SK-N-SH (cell line): Measurements from ENCODE around the gene EXOC4.

Experiments used
- EZH2phosphoT487 ChIP-seq: fragments of 200-600 bp; sonication (generic); IDR thresholded peaks from 2 replicates; pipeline ENCODE4 v1.6.1; 2017; ENCODE audit warnings: low read depth, mixed run types, mild to moderate bottlenecking, antibody characterized with exemption, moderate library complexity, borderline replicate concordance
- JUND ChIP-seq: IDR thresholded peaks from 2 replicates; pipeline ENCODE4 v1.4.0; 2012
- MXI1 ChIP-seq: IDR thresholded peaks from 2 replicates; pipeline ENCODE4 v1.6.1; 2012; ENCODE audit warnings: mild to moderate bottlenecking, low read depth, low read length, improper control_type of control experiment
- POLR2AphosphoS5 ChIP-seq: IDR thresholded peaks from 2 replicates; pipeline ENCODE4 v1.6.1; 2012; ENCODE audit warnings: low read depth, low read length
- RAD21 ChIP-seq: IDR thresholded peaks from 2 replicates; pipeline ENCODE4 v1.6.1; 2012; ENCODE audit warnings: mild to moderate bottlenecking, low read length
- TAF1 ChIP-seq: IDR thresholded peaks from 2 replicates; pipeline ENCODE4 v1.6.1; 2012; ENCODE audit warnings: low read depth, mild to moderate bottlenecking, low read length, moderate library complexity, borderline replicate concordance
- TF ChIP-seq, protein P1 (sequence below): IDR thresholded peaks from 2 replicates; pipeline ENCODE4 v1.6.1; 2012; ENCODE audit warnings: mild to moderate bottlenecking, low read depth, low read length, moderate library complexity
- TF ChIP-seq, protein P2 (sequence below): fragments of 200-600 bp; sonication (generic); IDR thresholded peaks from 2 replicates; pipeline ENCODE4 v1.6.1; 2017; ENCODE audit warnings: antibody characterized with exemption, mild to moderate bottlenecking, moderate library complexity

DNA sequence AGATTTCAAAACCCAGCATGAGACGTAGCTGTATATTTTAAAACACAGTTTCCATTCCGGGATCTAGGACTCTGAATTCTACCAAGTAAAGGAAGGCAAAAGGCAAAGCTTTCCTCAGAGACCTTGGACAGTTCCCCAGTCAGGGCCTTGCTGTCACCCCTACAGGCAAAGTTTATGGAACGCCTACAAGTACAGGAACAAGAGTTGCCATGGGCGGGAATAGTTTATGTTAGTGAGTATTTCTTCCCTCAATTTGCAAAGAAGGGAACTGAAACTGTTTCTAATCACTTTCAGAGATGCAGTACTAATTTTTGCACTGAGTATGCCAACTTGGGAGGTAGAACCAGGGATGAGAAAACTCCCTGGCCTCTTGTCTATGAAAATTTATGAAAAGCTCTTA, 806.1 kb downstream of the EXOC4 start:
- TF ChIP-seq, protein P1, sequence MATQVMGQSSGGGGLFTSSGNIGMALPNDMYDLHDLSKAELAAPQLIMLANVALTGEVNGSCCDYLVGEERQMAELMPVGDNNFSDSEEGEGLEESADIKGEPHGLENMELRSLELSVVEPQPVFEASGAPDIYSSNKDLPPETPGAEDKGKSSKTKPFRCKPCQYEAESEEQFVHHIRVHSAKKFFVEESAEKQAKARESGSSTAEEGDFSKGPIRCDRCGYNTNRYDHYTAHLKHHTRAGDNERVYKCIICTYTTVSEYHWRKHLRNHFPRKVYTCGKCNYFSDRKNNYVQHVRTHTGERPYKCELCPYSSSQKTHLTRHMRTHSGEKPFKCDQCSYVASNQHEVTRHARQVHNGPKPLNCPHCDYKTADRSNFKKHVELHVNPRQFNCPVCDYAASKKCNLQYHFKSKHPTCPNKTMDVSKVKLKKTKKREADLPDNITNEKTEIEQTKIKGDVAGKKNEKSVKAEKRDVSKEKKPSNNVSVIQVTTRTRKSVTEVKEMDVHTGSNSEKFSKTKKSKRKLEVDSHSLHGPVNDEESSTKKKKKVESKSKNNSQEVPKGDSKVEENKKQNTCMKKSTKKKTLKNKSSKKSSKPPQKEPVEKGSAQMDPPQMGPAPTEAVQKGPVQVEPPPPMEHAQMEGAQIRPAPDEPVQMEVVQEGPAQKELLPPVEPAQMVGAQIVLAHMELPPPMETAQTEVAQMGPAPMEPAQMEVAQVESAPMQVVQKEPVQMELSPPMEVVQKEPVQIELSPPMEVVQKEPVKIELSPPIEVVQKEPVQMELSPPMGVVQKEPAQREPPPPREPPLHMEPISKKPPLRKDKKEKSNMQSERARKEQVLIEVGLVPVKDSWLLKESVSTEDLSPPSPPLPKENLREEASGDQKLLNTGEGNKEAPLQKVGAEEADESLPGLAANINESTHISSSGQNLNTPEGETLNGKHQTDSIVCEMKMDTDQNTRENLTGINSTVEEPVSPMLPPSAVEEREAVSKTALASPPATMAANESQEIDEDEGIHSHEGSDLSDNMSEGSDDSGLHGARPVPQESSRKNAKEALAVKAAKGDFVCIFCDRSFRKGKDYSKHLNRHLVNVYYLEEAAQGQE: peak; percentile 94
- TF ChIP-seq EZH2phosphoT487: no peak
- no peak for TF ChIP-seq RAD21
- no peak for TF ChIP-seq POLR2AphosphoS5
- TF ChIP-seq, protein P2, sequence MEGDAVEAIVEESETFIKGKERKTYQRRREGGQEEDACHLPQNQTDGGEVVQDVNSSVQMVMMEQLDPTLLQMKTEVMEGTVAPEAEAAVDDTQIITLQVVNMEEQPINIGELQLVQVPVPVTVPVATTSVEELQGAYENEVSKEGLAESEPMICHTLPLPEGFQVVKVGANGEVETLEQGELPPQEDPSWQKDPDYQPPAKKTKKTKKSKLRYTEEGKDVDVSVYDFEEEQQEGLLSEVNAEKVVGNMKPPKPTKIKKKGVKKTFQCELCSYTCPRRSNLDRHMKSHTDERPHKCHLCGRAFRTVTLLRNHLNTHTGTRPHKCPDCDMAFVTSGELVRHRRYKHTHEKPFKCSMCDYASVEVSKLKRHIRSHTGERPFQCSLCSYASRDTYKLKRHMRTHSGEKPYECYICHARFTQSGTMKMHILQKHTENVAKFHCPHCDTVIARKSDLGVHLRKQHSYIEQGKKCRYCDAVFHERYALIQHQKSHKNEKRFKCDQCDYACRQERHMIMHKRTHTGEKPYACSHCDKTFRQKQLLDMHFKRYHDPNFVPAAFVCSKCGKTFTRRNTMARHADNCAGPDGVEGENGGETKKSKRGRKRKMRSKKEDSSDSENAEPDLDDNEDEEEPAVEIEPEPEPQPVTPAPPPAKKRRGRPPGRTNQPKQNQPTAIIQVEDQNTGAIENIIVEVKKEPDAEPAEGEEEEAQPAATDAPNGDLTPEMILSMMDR: no peak
- no peak for TF ChIP-seq TAF1
- no peak for TF ChIP-seq JUND
- TF ChIP-seq MXI1: no peak
